OCI-LY7 (cell line): ENCODE measurements around the gene SLC5A11. TPM values are rescaled to one million over a fixed set of nuclear protein-coding genes. Genes with fewer than 3 reads are reported as not detected.

Source experiments
- BruUV-seq: library from RNA; stranded (reverse); fragments of 400-500 nt; replicated peaks from 2 replicates; lab custom pipeline; 2021; lab: Mats Ljungman, UMichigan
- CTCF ChIA-PET: fragments of 300-600 bp; sonication (Branson Sonifier 250); formaldehyde crosslinking; loops from one replicate; lab custom pipeline; 2022; ENCODE audit warnings: antibody characterized with exemption; ENCODE audit not compliant: unreplicated experiment; lab: Charles Lee
- POLR2A ChIA-PET: fragments of 300-600 bp; sonication (Branson Sonifier 250); formaldehyde crosslinking; loops from one replicate; lab custom pipeline; 2022; ENCODE audit warnings: antibody characterized with exemption; lab: Charles Lee
- DNase-seq: peaks from one replicate; pipeline ENCODE4 v3.0.0-alpha.2; 2015; ENCODE audit warnings: low spot score
- H2AFZ ChIP-seq: fragments of 200-600 bp; sonication (generic), shearing (Covaris generic); 2 replicates; pipeline ENCODE4 v1.6.1; 2014; ENCODE audit warnings: mild to moderate bottlenecking, antibody characterized with exemption, low read length, moderate library complexity
- H3K27ac ChIP-seq: fragments of 200-600 bp; sonication (generic); 2 replicates; pipeline ENCODE4 v1.5.1; 2014; ENCODE audit warnings: mixed run types, low read depth, mild to moderate bottlenecking, moderate library complexity, low read length, inconsistent platforms; ENCODE audit not compliant: poor library complexity, severe bottlenecking
- H3K36me3 ChIP-seq: fragments of 200-600 bp; sonication (generic); 2 replicates; pipeline ENCODE4 v1.6.1; 2014; ENCODE audit warnings: mild to moderate bottlenecking, antibody characterized with exemption, low read length, moderate library complexity, mixed read lengths; ENCODE audit not compliant: insufficient read depth
- H3K4me1 ChIP-seq: fragments of 200-600 bp; sonication (generic); 2 replicates; pipeline ENCODE4 v1.5.1; 2014; ENCODE audit warnings: mild to moderate bottlenecking, low read length; ENCODE audit not compliant: insufficient read depth, poor library complexity, severe bottlenecking
- H3K4me2 ChIP-seq: fragments of 200-600 bp; sonication (generic); 2 replicates; pipeline ENCODE4 v1.6.1; 2014; ENCODE audit warnings: mild to moderate bottlenecking, low read length
- H3K4me3 ChIP-seq: fragments of 200-600 bp; sonication (generic); 2 replicates; pipeline ENCODE4 v1.5.1; 2014; ENCODE audit warnings: mild to moderate bottlenecking, low read depth, low read length; ENCODE audit not compliant: poor library complexity, severe bottlenecking
- H3K79me2 ChIP-seq: fragments of 200-600 bp; sonication (generic); 2 replicates; pipeline ENCODE4 v1.6.1; 2016; ENCODE audit warnings: low read depth, mild to moderate bottlenecking, low read length, moderate library complexity, mixed read lengths; ENCODE audit not compliant: insufficient read depth
- H3K9me2 ChIP-seq: fragments of 200-600 bp; sonication (generic); 2 replicates; pipeline ENCODE4 v1.6.1; 2016; ENCODE audit warnings: mild to moderate bottlenecking, low read length, mixed read lengths; ENCODE audit not compliant: insufficient read depth
- H3K9me3 ChIP-seq: fragments of 200-600 bp; sonication (generic); 2 replicates; pipeline ENCODE4 v1.6.1; 2014; ENCODE audit warnings: mild to moderate bottlenecking, mixed run types, low read length, mixed read lengths
- H4K20me1 ChIP-seq: fragments of 200-600 bp; sonication (generic); 2 replicates; pipeline ENCODE4 v1.6.1; 2014; ENCODE audit warnings: mild to moderate bottlenecking, antibody characterized with exemption, low read length, moderate library complexity, mixed read lengths; ENCODE audit not compliant: insufficient read depth
- EZH2phosphoT487 ChIP-seq: fragments of 200-600 bp; sonication (generic); IDR thresholded peaks from 2 replicates; pipeline ENCODE4 v1.6.1; 2018; ENCODE audit warnings: low read depth, borderline replicate concordance, mild to moderate bottlenecking, mixed run types, antibody characterized with exemption, low read length, moderate library complexity, mixed read lengths
- intact Hi-C: fragments of 100-400 bp; cut with micrococcal nuclease; formaldehyde crosslinking; loops from one replicate; pipeline ENCODE4 v1.10.0; 2022; ENCODE audit not compliant: unreplicated experiment
- total RNA-seq, 2 experiments: library from RNA; depleted of rRNA in 1 of 2; stranded (reverse); fragments of >200 nt in 1 of 2; shearing (Covaris generic) in 1 of 2; gene quantifications; 2 replicates each; pipeline ENCODE4 v1.2.3, GENCODE V29; 2014 to 2022
- TF ChIP-seq, protein P1 (sequence below): fragments of 200-600 bp; sonication (generic); conservative IDR thresholded peaks from 2 replicates; pipeline ENCODE4 v1.5.1; 2014; ENCODE audit warnings: mild to moderate bottlenecking, antibody characterized with exemption, low read length, moderate library complexity, mixed read lengths

SLC5A11 gene
- total RNA-seq, 2 experiments from 2014 or later: 1.0 TPM

DNA sequence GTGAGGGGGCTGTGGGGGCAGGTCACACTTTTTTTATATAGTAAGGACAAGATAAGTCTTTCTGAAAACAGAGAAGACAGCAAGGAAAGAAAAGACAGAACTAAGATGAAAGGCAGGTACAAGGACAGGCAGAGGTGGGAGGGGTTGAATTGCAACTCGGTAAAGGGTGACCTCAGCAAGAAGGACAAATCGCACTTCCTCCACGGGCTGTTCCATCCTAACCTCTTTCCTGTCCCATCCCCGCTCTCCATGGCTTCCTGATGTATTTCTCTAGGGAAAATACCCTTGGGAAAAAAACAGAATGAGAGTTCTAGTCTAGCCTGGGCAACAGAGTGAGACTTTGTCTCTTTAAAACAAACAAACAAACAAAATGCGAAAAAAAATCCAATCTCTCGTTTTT lies 112.1 kb downstream of the SLC5A11 start:
- Histone ChIP-seq H3K4me1 (no peaks in the 10 kb centered on the region), H3K9me2 (no peaks in the 10 kb centered on the region), H3K27ac (no peak overlapping the region), H3K36me3 (peaks cover 29% of the 10 kb centered on the region), H4K20me1 (no peaks in the 10 kb centered on the region), H2AFZ (no peak overlapping the region), H3K9me3 (peaks cover 10% of the 10 kb centered on the region), H3K4me3 (no peak overlapping the region), H3K4me2 (no peak overlapping the region), H3K79me2 (no peaks in the 10 kb centered on the region)
- ChIA-PET CTCF (no interaction called here), POLR2A (no interaction called here)
- DNase-seq: no peak
- BruUV-seq: no TSS peak
- TF ChIP-seq, protein P1, sequence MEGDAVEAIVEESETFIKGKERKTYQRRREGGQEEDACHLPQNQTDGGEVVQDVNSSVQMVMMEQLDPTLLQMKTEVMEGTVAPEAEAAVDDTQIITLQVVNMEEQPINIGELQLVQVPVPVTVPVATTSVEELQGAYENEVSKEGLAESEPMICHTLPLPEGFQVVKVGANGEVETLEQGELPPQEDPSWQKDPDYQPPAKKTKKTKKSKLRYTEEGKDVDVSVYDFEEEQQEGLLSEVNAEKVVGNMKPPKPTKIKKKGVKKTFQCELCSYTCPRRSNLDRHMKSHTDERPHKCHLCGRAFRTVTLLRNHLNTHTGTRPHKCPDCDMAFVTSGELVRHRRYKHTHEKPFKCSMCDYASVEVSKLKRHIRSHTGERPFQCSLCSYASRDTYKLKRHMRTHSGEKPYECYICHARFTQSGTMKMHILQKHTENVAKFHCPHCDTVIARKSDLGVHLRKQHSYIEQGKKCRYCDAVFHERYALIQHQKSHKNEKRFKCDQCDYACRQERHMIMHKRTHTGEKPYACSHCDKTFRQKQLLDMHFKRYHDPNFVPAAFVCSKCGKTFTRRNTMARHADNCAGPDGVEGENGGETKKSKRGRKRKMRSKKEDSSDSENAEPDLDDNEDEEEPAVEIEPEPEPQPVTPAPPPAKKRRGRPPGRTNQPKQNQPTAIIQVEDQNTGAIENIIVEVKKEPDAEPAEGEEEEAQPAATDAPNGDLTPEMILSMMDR: no peak
- TF ChIP-seq EZH2phosphoT487: no peak
- intact Hi-C loops: no loop called here

Other genes starting within 250 kb of the SLC5A11 start
- 38.1 and 45.2 TPM in 2 replicates for gene TNRC6A, start 116.3 kb upstream of the SLC5A11 start, total RNA-seq (2014; rRNA removed; shearing (Covaris generic))
- gene TNRC6A, start 116.3 kb upstream of the SLC5A11 start, total RNA-seq (2022): 60.3 and 64.3 TPM in 2 replicates
- 31.4 and 37.1 TPM in 2 replicates for gene ARHGAP17, start 169.4 kb downstream of the SLC5A11 start, total RNA-seq (2014; rRNA removed; shearing (Covaris generic))
- 89.3 and 95.1 TPM in 2 replicates for gene ARHGAP17, start 169.4 kb downstream of the SLC5A11 start, total RNA-seq (2022)